SW 1271 (cell line): Measurements from ENCODE around the gene TRIM2.

ENCODE experiments used
- DNase-seq, 2 experiments: peaks; one replicate each; lab custom pipeline; 2025; lab: John Stamatoyannopoulos, UW

The TRIM2 gene

GRCh38 chr4:153333874-153334273, 129.6 kb downstream of the TRIM2 start:
- DNase-seq, result no peak

- no peak for DNase-seq
These were observed 131.4 kb downstream of the TRIM2 start for GRCh38 chr4:153335665-153336064.

- no peak for DNase-seq
These were observed 133.4 kb downstream of the TRIM2 start for GRCh38 chr4:153337686-153338085.

GRCh38 chr4:153341575-153342090, 137.4 kb downstream of the TRIM2 start:
- DNase-seq, result peak; percentile 21 to 73

- no peak for DNase-seq
These were observed 138.7 kb downstream of the TRIM2 start for GRCh38 chr4:153342751-153343552.

GRCh38 chr4:153344131-153345011, 140.1 kb downstream of the TRIM2 start, which contains the start of gene MND1:
Gene MND1 (plus strand): TSS chr4:153344688. CDS start chr4:153344738, 50 bp downstream.
- peak; percentile 21 to 67 for DNase-seq

GRCh38 chr4:153345012-153345981, 141.1 kb downstream of the TRIM2 start:
- DNase-seq, result peak; percentile 38 to 64

GRCh38 chr4:153346031-153346430, 141.8 kb downstream of the TRIM2 start:
- no peak for DNase-seq

- no peak for DNase-seq
These were observed 142.3 kb downstream of the TRIM2 start for GRCh38 chr4:153346563-153346962.

- no peak for DNase-seq
These were observed 142.9 kb downstream of the TRIM2 start for GRCh38 chr4:153347117-153347516.

GRCh38 chr4:153348006-153348405, 143.8 kb downstream of the TRIM2 start:
- DNase-seq, result no peak

- DNase-seq, result no peak
These were observed 145.1 kb downstream of the TRIM2 start for GRCh38 chr4:153349206-153349805.

- DNase-seq, result no peak
These were observed 157.9 kb downstream of the TRIM2 start for GRCh38 chr4:153362184-153362583.

GRCh38 chr4:153364061-153364460, 159.8 kb downstream of the TRIM2 start:
- DNase-seq, result no peak

- DNase-seq, result no peak
These were observed 160.8 kb downstream of the TRIM2 start for GRCh38 chr4:153365003-153365402.

GRCh38 chr4:153366486-153366885, 162.2 kb downstream of the TRIM2 start:
- DNase-seq, result no peak

- no peak for DNase-seq
These were observed 162.8 kb downstream of the TRIM2 start for GRCh38 chr4:153367092-153367491.

GRCh38 chr4:153369021-153369420, 164.8 kb downstream of the TRIM2 start:
- DNase-seq, result no peak

GRCh38 chr4:153371701-153372234, 167.5 kb downstream of the TRIM2 start:
- DNase-seq, result no peak

- DNase-seq, result no peak
These were observed 168.8 kb downstream of the TRIM2 start for GRCh38 chr4:153372967-153373562.
